Panc1 (cell line): ENCODE data around the gene CNTN5.

Experiments used
- CTCF ChIP-seq: fragments of 450-650 bp; IDR thresholded peaks from 2 replicates; pipeline ENCODE4 v1.5.1; 2017; ENCODE audit warnings: mild to moderate bottlenecking
- POLR2AphosphoS5 ChIP-seq: IDR thresholded peaks from 2 replicates; pipeline ENCODE4 v1.6.1; 2012; ENCODE audit warnings: mild to moderate bottlenecking, low read depth, low read length, moderate library complexity
- SIN3A ChIP-seq: IDR thresholded peaks from 2 replicates; pipeline ENCODE4 v1.6.1; 2012; ENCODE audit warnings: low read depth, mild to moderate bottlenecking, low read length, moderate library complexity, borderline replicate concordance; ENCODE audit not compliant: insufficient read depth
- TCF7L2 ChIP-seq: IDR thresholded peaks from 2 replicates; pipeline ENCODE4 v1.6.1; 2011; ENCODE audit warnings: mild to moderate bottlenecking, low read depth, low read length, inconsistent platforms
- TF ChIP-seq, protein P1 (sequence below), 2 experiments: IDR thresholded peaks; 2 replicates each; pipeline ENCODE4 v1.6.1; 2011 to 2012; ENCODE audit warnings: low read depth in 2 of 2, control low read depth in 1 of 2, low read length in 1 of 2, mild to moderate bottlenecking in 1 of 2, moderate library complexity in 1 of 2; ENCODE audit not compliant: insufficient read depth in 1 of 2

GRCh38 chr11:99234534-99234933, 213.8 kb downstream of the CNTN5 start:
- TF ChIP-seq CTCF (no peak), POLR2AphosphoS5 (no peak), TCF7L2 (no peak), SIN3A (no peak)
- TF ChIP-seq, protein P1, sequence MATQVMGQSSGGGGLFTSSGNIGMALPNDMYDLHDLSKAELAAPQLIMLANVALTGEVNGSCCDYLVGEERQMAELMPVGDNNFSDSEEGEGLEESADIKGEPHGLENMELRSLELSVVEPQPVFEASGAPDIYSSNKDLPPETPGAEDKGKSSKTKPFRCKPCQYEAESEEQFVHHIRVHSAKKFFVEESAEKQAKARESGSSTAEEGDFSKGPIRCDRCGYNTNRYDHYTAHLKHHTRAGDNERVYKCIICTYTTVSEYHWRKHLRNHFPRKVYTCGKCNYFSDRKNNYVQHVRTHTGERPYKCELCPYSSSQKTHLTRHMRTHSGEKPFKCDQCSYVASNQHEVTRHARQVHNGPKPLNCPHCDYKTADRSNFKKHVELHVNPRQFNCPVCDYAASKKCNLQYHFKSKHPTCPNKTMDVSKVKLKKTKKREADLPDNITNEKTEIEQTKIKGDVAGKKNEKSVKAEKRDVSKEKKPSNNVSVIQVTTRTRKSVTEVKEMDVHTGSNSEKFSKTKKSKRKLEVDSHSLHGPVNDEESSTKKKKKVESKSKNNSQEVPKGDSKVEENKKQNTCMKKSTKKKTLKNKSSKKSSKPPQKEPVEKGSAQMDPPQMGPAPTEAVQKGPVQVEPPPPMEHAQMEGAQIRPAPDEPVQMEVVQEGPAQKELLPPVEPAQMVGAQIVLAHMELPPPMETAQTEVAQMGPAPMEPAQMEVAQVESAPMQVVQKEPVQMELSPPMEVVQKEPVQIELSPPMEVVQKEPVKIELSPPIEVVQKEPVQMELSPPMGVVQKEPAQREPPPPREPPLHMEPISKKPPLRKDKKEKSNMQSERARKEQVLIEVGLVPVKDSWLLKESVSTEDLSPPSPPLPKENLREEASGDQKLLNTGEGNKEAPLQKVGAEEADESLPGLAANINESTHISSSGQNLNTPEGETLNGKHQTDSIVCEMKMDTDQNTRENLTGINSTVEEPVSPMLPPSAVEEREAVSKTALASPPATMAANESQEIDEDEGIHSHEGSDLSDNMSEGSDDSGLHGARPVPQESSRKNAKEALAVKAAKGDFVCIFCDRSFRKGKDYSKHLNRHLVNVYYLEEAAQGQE (IDR thresholded peaks at IDR 0.05; ENCODE audit: insufficient read depth in 1 of 2, low read depth in 2 of 2, low read length in 1 of 2): no peak
